HCT116 (cell line): ENCODE data around the gene PAH. TPM values are rescaled to one million over a fixed set of nuclear protein-coding genes. Genes with fewer than 3 reads are reported as not detected.

ENCODE experiments used
- ATAC-seq: fragments of 200-7000 bp; cut with Tn5 transposase; 2 replicates; pipeline ENCODE4 v1.9.1; 2020; ENCODE audit warnings: mild to moderate bottlenecking, moderate library complexity
- BruUV-seq: library from RNA; stranded (reverse); fragments of 400-500 nt; replicated peaks from 2 replicates; lab custom pipeline; 2021; lab: Mats Ljungman, UMichigan
- CTCF ChIA-PET: fragments of 300-600 bp; sonication (Branson Sonifier 250); formaldehyde crosslinking; loops from one replicate; lab custom pipeline; 2021; ENCODE audit warnings: antibody characterized with exemption; lab: Charles Lee
- POLR2A ChIA-PET: fragments of 300-600, 350-600 bp; sonication (Branson Sonifier 250); formaldehyde crosslinking; loops from one replicate; lab custom pipeline; 2021; ENCODE audit warnings: antibody characterized with exemption; lab: Charles Lee
- RAD21 ChIA-PET, 2 experiments: fragments of 300-600 bp; sonication (Branson Sonifier 250); formaldehyde crosslinking; loops; one replicate each; lab custom pipeline; 2023; ENCODE audit warnings: low total read pairs in 2 of 2; ENCODE audit not compliant: uncharacterized antibody in 2 of 2, unreplicated experiment in 2 of 2, low non-redundant PET in 1 of 2; lab: Charles Lee
- DNase-seq: peaks from one replicate; pipeline ENCODE4 v3.0.0-alpha.2; 2010; ENCODE audit warnings: low read depth, low spot score
- H2AFZ ChIP-seq: fragments of 200-600 bp; shearing (Covaris generic), sonication (generic); 2 replicates; pipeline ENCODE4 v1.6.1; 2017; ENCODE audit warnings: low read depth, mixed run types, mixed read lengths, antibody characterized with exemption, low read length; ENCODE audit not compliant: poor library complexity, severe bottlenecking
- H3K27ac ChIP-seq: 2 replicates; pipeline ENCODE4 v1.5.1; 2012; ENCODE audit warnings: low read depth, low read length
- H3K27me3 ChIP-seq: fragments of 200-600 bp; sonication (generic); 2 replicates; pipeline ENCODE4 v1.6.1; 2016; ENCODE audit warnings: mixed run types, low read length, mixed read lengths; ENCODE audit not compliant: insufficient read depth
- H3K36me3 ChIP-seq, 2 experiments: fragments of 200-500 bp in 1 of 2; fragments of 200-600 bp in 1 of 2; sonication (Bioruptor generic) in 1 of 2; sonication (generic) in 1 of 2; 2 replicates each; pipeline versions ENCODE4 v1.5.1 to v1.6.1; 2014 to 2016; ENCODE audit warnings: low read length in 2 of 2, inconsistent platforms in 1 of 2, mixed read lengths in 1 of 2, mixed run types in 1 of 2; ENCODE audit not compliant: insufficient read depth in 2 of 2, control insufficient read depth in 1 of 2
- H3K4me1 ChIP-seq, 2 experiments: fragments of 200-600 bp in 1 of 2; sonication (generic) in 1 of 2; 2 replicates each; pipeline versions ENCODE4 v1.5.1 to v1.6.1; 2012 to 2017; ENCODE audit warnings: low read length in 2 of 2, inconsistent platforms in 1 of 2, mild to moderate bottlenecking in 1 of 2, mixed read lengths in 1 of 2, mixed run types in 1 of 2, moderate library complexity in 1 of 2; ENCODE audit not compliant: insufficient read depth in 2 of 2, control insufficient read depth in 1 of 2
- H3K4me2 ChIP-seq: fragments of 200-600 bp; sonication (generic); 2 replicates; pipeline ENCODE4 v1.6.1; 2017; ENCODE audit warnings: mixed run types, low read length, mixed read lengths
- H3K4me3 ChIP-seq, 2 experiments: fragments of 200-600 bp in 1 of 2; sonication (generic) in 1 of 2; replicated peaks in 1 of 2; 2 replicates each; pipeline ENCODE4 v1.5.1; 2011 to 2016; ENCODE audit warnings: low read length in 2 of 2, control low read depth in 1 of 2, low read depth in 1 of 2, mild to moderate bottlenecking in 1 of 2, mixed read lengths in 1 of 2, mixed run types in 1 of 2
- H3K79me2 ChIP-seq: fragments of 200-600 bp; sonication (generic); 2 replicates; pipeline ENCODE4 v1.6.1; 2017; ENCODE audit warnings: mild to moderate bottlenecking, mixed run types, low read length, moderate library complexity, mixed read lengths; ENCODE audit not compliant: insufficient read depth
- H3K9ac ChIP-seq: fragments of 200-600 bp; sonication (generic); 2 replicates; pipeline ENCODE4 v1.6.1; 2016; ENCODE audit warnings: low read length, mixed read lengths
- H3K9me2 ChIP-seq: fragments of 200-600 bp; sonication (generic), shearing (Covaris generic); 2 replicates; pipeline ENCODE4 v1.6.1; 2017; ENCODE audit warnings: mixed run types, mild to moderate bottlenecking, moderate library complexity; ENCODE audit not compliant: insufficient read depth
- H3K9me3 ChIP-seq, 2 experiments: fragments of 200-500 bp in 1 of 2; fragments of 200-600 bp in 1 of 2; sonication (Bioruptor generic) in 1 of 2; sonication (generic) in 1 of 2; 2 replicates each; pipeline ENCODE4 v1.6.1; 2014 to 2017; ENCODE audit warnings: low read length in 2 of 2, mixed read lengths in 2 of 2, inconsistent platforms in 1 of 2, low read depth in 1 of 2, mild to moderate bottlenecking in 1 of 2, mixed run types in 1 of 2, moderate library complexity in 1 of 2; ENCODE audit not compliant: control insufficient read depth in 1 of 2, insufficient read depth in 1 of 2
- H4K20me1 ChIP-seq: fragments of 200-600 bp; sonication (generic), shearing (Covaris generic); 2 replicates; pipeline ENCODE4 v1.6.1; 2017; ENCODE audit warnings: mixed run types, mild to moderate bottlenecking, moderate library complexity; ENCODE audit not compliant: insufficient read depth
- EGR1 ChIP-seq: IDR thresholded peaks from 2 replicates; pipeline ENCODE4 v1.6.1; 2012; ENCODE audit warnings: low read depth
- EZH2 ChIP-seq: fragments of 200-600 bp; sonication (generic); IDR thresholded peaks from 2 replicates; pipeline ENCODE4 v1.6.1; 2017; ENCODE audit warnings: antibody characterized with exemption, mixed run types
- FOSL1 ChIP-seq: IDR thresholded peaks from 2 replicates; pipeline ENCODE4 v1.6.1; 2012; ENCODE audit warnings: low read depth
- MAX ChIP-seq: IDR thresholded peaks from 2 replicates; pipeline ENCODE4 v1.6.1; 2012
- POLR2AphosphoS5 ChIP-seq: IDR thresholded peaks from 2 replicates; pipeline ENCODE4 v1.6.1; 2011; ENCODE audit warnings: mild to moderate bottlenecking, low read depth, low read length, moderate library complexity
- RAD21 ChIP-seq: IDR thresholded peaks from 2 replicates; pipeline ENCODE4 v1.6.1; 2012; ENCODE audit warnings: low read depth, mild to moderate bottlenecking
- SIN3A ChIP-seq: IDR thresholded peaks from 2 replicates; pipeline ENCODE4 v1.6.1; 2012; ENCODE audit warnings: low read depth
- SP1 ChIP-seq: IDR thresholded peaks from 2 replicates; pipeline ENCODE4 v1.6.1; 2012; ENCODE audit warnings: low read depth
- intact Hi-C: fragments of 100-400 bp; cut with micrococcal nuclease; formaldehyde crosslinking; loops from 2 replicates; pipeline ENCODE4 v1.10.0; 2022
- total RNA-seq: library from RNA; stranded (reverse); gene quantifications from one replicate; pipeline ENCODE4 v1.2.1, GENCODE V29; 2021; ENCODE audit not compliant: unreplicated experiment
- TF ChIP-seq, protein P1 (sequence below), 3 experiments: fragments of 200-600 bp in 1 of 3; sonication (generic) in 1 of 3; IDR thresholded peaks in 2 of 3; conservative IDR thresholded peaks in 1 of 3; 2 replicates each; pipeline ENCODE4 v1.5.1; 2012 to 2017; ENCODE audit warnings: low read depth in 2 of 3, low read length in 2 of 3, antibody characterized with exemption in 1 of 3, borderline replicate concordance in 1 of 3, control low read depth in 1 of 3, mild to moderate bottlenecking in 1 of 3, mixed read lengths in 1 of 3, mixed run types in 1 of 3, moderate library complexity in 1 of 3; ENCODE audit not compliant: insufficient read depth in 1 of 3
- TF ChIP-seq, protein P2 (sequence below): IDR thresholded peaks from 2 replicates; pipeline ENCODE4 v1.6.1; 2012

Gene PAH
- total RNA-seq, 1 experiment from 2014 or later: 2.8 TPM

- ChIA-PET RAD21 (no interaction called here), CTCF (interaction anchor here (1.3 to 3.4 kb wide), 3 partner anchors 46 to 61 kb away, joined by 4 to 24 read pairs (median 5); no protein-coding TSS in a partner anchor)
- H3K9me2 ChIP-seq: no peaks in the 10 kb centered on the region
- BruUV-seq: no TSS peak
- intact Hi-C loops: loop anchor here (1.0 kb wide), 1 partner anchor 56 kb away; no protein-coding TSS in a partner anchor
- peak; percentile 52; the same call in 1 of the 2 replicates for ATAC-seq
- H4K20me1 ChIP-seq: no peaks in the 10 kb centered on the region
- no peak overlapping the region for H3K4me3 ChIP-seq
- TF ChIP-seq EGR1 (no peak), SIN3A (no peak), EZH2 (no peak), FOSL1 (no peak), SP1 (no peak), POLR2AphosphoS5 (no peak), MAX (no peak), RAD21 (peak; percentile 57)
- TF ChIP-seq, protein P1, sequence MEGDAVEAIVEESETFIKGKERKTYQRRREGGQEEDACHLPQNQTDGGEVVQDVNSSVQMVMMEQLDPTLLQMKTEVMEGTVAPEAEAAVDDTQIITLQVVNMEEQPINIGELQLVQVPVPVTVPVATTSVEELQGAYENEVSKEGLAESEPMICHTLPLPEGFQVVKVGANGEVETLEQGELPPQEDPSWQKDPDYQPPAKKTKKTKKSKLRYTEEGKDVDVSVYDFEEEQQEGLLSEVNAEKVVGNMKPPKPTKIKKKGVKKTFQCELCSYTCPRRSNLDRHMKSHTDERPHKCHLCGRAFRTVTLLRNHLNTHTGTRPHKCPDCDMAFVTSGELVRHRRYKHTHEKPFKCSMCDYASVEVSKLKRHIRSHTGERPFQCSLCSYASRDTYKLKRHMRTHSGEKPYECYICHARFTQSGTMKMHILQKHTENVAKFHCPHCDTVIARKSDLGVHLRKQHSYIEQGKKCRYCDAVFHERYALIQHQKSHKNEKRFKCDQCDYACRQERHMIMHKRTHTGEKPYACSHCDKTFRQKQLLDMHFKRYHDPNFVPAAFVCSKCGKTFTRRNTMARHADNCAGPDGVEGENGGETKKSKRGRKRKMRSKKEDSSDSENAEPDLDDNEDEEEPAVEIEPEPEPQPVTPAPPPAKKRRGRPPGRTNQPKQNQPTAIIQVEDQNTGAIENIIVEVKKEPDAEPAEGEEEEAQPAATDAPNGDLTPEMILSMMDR (IDR thresholded peaks at IDR 0.05 in 2 of 3, conservative IDR thresholded peaks at IDR 0.05 in 1 of 3; ENCODE audit: borderline replicate concordance in 1 of 3, insufficient read depth in 1 of 3, low read depth in 2 of 3, low read length in 2 of 3): peak; percentile 11 to 34 (median 23); a peak in 3 of 6 replicates
- TF ChIP-seq, protein P2, sequence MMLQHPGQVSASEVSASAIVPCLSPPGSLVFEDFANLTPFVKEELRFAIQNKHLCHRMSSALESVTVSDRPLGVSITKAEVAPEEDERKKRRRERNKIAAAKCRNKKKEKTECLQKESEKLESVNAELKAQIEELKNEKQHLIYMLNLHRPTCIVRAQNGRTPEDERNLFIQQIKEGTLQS: no peak
- TF ChIP-seq, all 23 proteins: peak for 2
- no peak overlapping the region for H3K4me2 ChIP-seq
- H3K9ac ChIP-seq: no peak overlapping the region
- POLR2A ChIA-PET: interaction anchor here (1.0 kb wide), 1 partner anchor 56 kb away, joined by 3 read pairs; no protein-coding TSS in a partner anchor
- no peak for DNase-seq
- H3K4me1 ChIP-seq: no peaks in the 10 kb centered on the region
- H3K27me3 ChIP-seq: peaks cover 14% of the 10 kb centered on the region; the same call in 1 of the 2 replicates
- H3K79me2 ChIP-seq: no peaks in the 10 kb centered on the region
- H3K9me3 ChIP-seq: no peaks in the 10 kb centered on the region
- H2AFZ ChIP-seq: no peak overlapping the region
- no peaks in the 10 kb centered on the region for H3K36me3 ChIP-seq
- no peak overlapping the region for H3K27ac ChIP-seq
Measured at GRCh38 chr12:102939670-102940222, 22.7 kb upstream of the PAH start.
